K562 (cell line): ENCODE data around the gene GNG7. TPM values are rescaled to one million over a fixed set of nuclear protein-coding genes. Genes with fewer than 3 reads are reported as not detected.

Experiments used
- ATAC-seq: fragments of 200-7000 bp; cut with Tn5 transposase; 3 replicates; pipeline ENCODE4 v1.9.1; 2020; ENCODE audit warnings: moderate library complexity
- BruUV-seq: library from RNA; stranded (reverse); fragments of 400-500 nt; replicated peaks from 2 replicates; lab custom pipeline; 2021; lab: Mats Ljungman, UMichigan
- CTCF ChIA-PET: fragments of 300-600 bp; formaldehyde crosslinking; extraction: SDS; loops from one replicate; lab custom pipeline; 2021; ENCODE audit warnings: low intra/inter-chr PET ratio; lab: Yijun Ruan, JAX
- POLR2A ChIA-PET: fragments of 300-600, 350-650 bp; sonication (Branson Sonifier 250); formaldehyde crosslinking; extraction: SDS; loops from one replicate; lab custom pipeline; 2021; ENCODE audit warnings: antibody characterized with exemption, inconsistent platforms; lab: Yijun Ruan, JAX
- DNase-seq, 4 experiments: peaks; one replicate each; pipeline versions ENCODE4 v3.0.0 to v3.0.0-alpha.2; 2011 to 2018; ENCODE audit warnings: low spot score in 3 of 4, mixed read lengths in 3 of 4; ENCODE audit errors: extremely low read depth in 1 of 4
- FAIRE-seq: peaks from 2 replicates; lab custom pipeline; 2011; peaks lifted over from hg19 to GRCh38; lab: Jason Lieb, UNC
- H2AFZ ChIP-seq: 2 replicates; pipeline ENCODE4 v1.6.0; 2011; ENCODE audit warnings: low read depth, low read length, control low read depth, inconsistent platforms
- H3K27ac ChIP-seq: fragments of 200-600 bp; 3 replicates; pipeline ENCODE4 v1.8.0; 2011; ENCODE audit warnings: low read depth, mild to moderate bottlenecking, control low read depth, inconsistent platforms, low read length, moderate library complexity, mixed read lengths; ENCODE audit errors: extremely low read depth
- H3K27me3 ChIP-seq, 2 experiments: fragments of 300-600 bp in 1 of 2; 2 replicates in 1 of 2; 3 replicates in 1 of 2; pipeline versions ENCODE4 v1.6.0 to v1.8.0; 2011; ENCODE audit warnings: inconsistent platforms in 2 of 2, low read length in 2 of 2, mild to moderate bottlenecking in 1 of 2, mixed read lengths in 1 of 2, moderate library complexity in 1 of 2; ENCODE audit not compliant: control insufficient read depth in 2 of 2, insufficient read depth in 2 of 2
- H3K36me3 ChIP-seq: fragments of 300-600 bp; 3 replicates; pipeline ENCODE4 v1.8.0; 2011; ENCODE audit warnings: mild to moderate bottlenecking, low read length, inconsistent platforms; ENCODE audit not compliant: control insufficient read depth, insufficient read depth
- H3K4me1 ChIP-seq, 2 experiments: fragments of 200-600 bp in 1 of 2; replicated peaks in 1 of 2; 2 replicates in 1 of 2; 3 replicates in 1 of 2; pipeline versions ENCODE4 v1.5.1 to v1.8.0; 2011; ENCODE audit warnings: inconsistent platforms in 2 of 2, low read length in 2 of 2, mild to moderate bottlenecking in 1 of 2, mixed read lengths in 1 of 2, moderate library complexity in 1 of 2; ENCODE audit not compliant: control insufficient read depth in 2 of 2, insufficient read depth in 2 of 2
- H3K4me2 ChIP-seq: 2 replicates; pipeline ENCODE4 v1.6.1; 2011; ENCODE audit warnings: low read length, control low read depth, inconsistent platforms, mixed read lengths; ENCODE audit not compliant: insufficient read depth
- H3K4me3 ChIP-seq: fragments of 200-600 bp; sonication (generic), shearing (Covaris generic); 2 replicates; pipeline ENCODE4 v1.5.1; 2016; ENCODE audit warnings: control low read depth, inconsistent platforms
- H3K79me2 ChIP-seq: fragments of 200-600 bp; 3 replicates; pipeline ENCODE4 v1.8.0; 2011; ENCODE audit warnings: low read length, inconsistent platforms; ENCODE audit not compliant: control insufficient read depth, insufficient read depth
- H3K9ac ChIP-seq, 2 experiments: 2 replicates each; pipeline versions ENCODE4 v1.6.0 to v1.6.1; 2011; ENCODE audit warnings: low read depth in 2 of 2, low read length in 2 of 2, control low read depth in 1 of 2, inconsistent platforms in 1 of 2, mild to moderate bottlenecking in 1 of 2, mixed read lengths in 1 of 2; ENCODE audit not compliant: insufficient read depth in 1 of 2
- H3K9me1 ChIP-seq: one replicate; pipeline ENCODE4 v1.6.0; 2011; ENCODE audit warnings: inconsistent platforms, mild to moderate bottlenecking, low read length, moderate library complexity; ENCODE audit not compliant: control insufficient read depth, insufficient read depth
- H3K9me3 ChIP-seq: replicated peaks from 2 replicates; pipeline ENCODE4 v1.5.1; 2011; ENCODE audit warnings: low read depth, low read length, inconsistent platforms; ENCODE audit not compliant: control insufficient read depth, insufficient read depth
- H4K20me1 ChIP-seq: replicated peaks from 2 replicates; pipeline ENCODE4 v1.6.1; 2011; ENCODE audit warnings: low read length, inconsistent platforms, mixed read lengths; ENCODE audit not compliant: control insufficient read depth, insufficient read depth
- BCOR ChIP-seq: fragments of 450-650 bp; IDR thresholded peaks from 2 replicates; pipeline ENCODE4 v1.6.1; 2016
- MEIS2 ChIP-seq: fragments of 450-650 bp; IDR thresholded peaks from 2 replicates; pipeline ENCODE4 v1.6.1; 2014; ENCODE audit warnings: mild to moderate bottlenecking; ENCODE audit not compliant: partially characterized antibody
- NCOA4 ChIP-seq: fragments of 450-650 bp; IDR thresholded peaks from 2 replicates; pipeline ENCODE4 v1.6.1; 2018; ENCODE audit warnings: mild to moderate bottlenecking; ENCODE audit not compliant: partially characterized antibody
- NR4A1 ChIP-seq, 2 experiments: fragments of 250-450 bp in 1 of 2; fragments of 450-650 bp in 1 of 2; sonication (Bioruptor Pico) in 1 of 2; IDR thresholded peaks; 2 replicates each; pipeline versions ENCODE4 v1.4.0 to v1.6.1; 2016 to 2020; ENCODE audit warnings: mild to moderate bottlenecking in 2 of 2, missing compliant biosample characterization in 1 of 2, missing genetic modification characterization in 1 of 2, moderate library complexity in 1 of 2
- POLR2A ChIP-seq: fragments of 450-650 bp; conservative IDR thresholded peaks from 2 replicates; pipeline ENCODE4 v1.6.1; 2016
- PTTG1 ChIP-seq: fragments of 450-650 bp; IDR thresholded peaks from 2 replicates; pipeline ENCODE4 v1.6.1; 2016; ENCODE audit warnings: low read depth, mild to moderate bottlenecking, missing genetic modification characterization, missing compliant biosample characterization
- RBM25 ChIP-seq: fragments of 200-400 bp; formaldehyde crosslinking; IDR thresholded peaks from 2 replicates; pipeline ENCODE4 v1.6.1; 2018; ENCODE audit warnings: low read length, low read depth, moderate library complexity; ENCODE audit not compliant: severe bottlenecking
- RCOR1 ChIP-seq, 2 experiments: IDR thresholded peaks; 2 replicates each; pipeline ENCODE4 v1.6.1; 2012; ENCODE audit warnings: low read depth in 2 of 2, low read length in 2 of 2, borderline replicate concordance in 1 of 2, improper control_type of control experiment in 1 of 2
- WGBS: fragments of 100-300 bp; shearing (Covaris generic); methylation state at CpG from one replicate; pipeline ENCODE4 v1.1.6; 2016; ENCODE audit warnings: low coverage, mixed read lengths; ENCODE audit not compliant: insufficient coverage; ENCODE audit errors: missing lambda C conversion rate; 5-methylcytosine and 5-hydroxymethylcytosine counted together
- in situ Hi-C: fragments of 300-500 bp; cut with MboI; formaldehyde crosslinking; loops from 4 replicates; pipeline ENCODE4 v1.15.0; 2018; ENCODE audit warnings: inconsistent platforms, mixed read lengths
- intact Hi-C: fragments of 100-400 bp; cut with micrococcal nuclease; formaldehyde crosslinking; loops from 2 replicates; pipeline ENCODE4 v1.14.2; 2022
- polyA plus RNA-seq, 8 experiments: library from polyadenylated mRNA; depleted of rRNA in 4 of 8; stranded (reverse) in 5 of 8; unstranded in 3 of 8; fragments of >200 nt; fragmentation: Nextera tagmentation in 2 of 8; fragmentation: Illumina TruSeq in 1 of 8; extraction: Ambion mirVana in 2 of 8; extraction: Trizol in 1 of 8; gene quantifications; 2 replicates each; pipeline versions ENCODE4 v1.2.1 to v1.2.3, GENCODE V29; 2011 to 2014; ENCODE audit warnings: inconsistent platforms in 1 of 8, missing spikeins in 1 of 8
- total RNA-seq, 7 experiments: library from RNA; depleted of rRNA in 6 of 7; stranded (reverse); fragments of >200 nt in 6 of 7; fragmentation: Illumina TruSeq in 2 of 7; extraction: Trizol in 2 of 7; gene quantifications; 2 replicates each; pipeline versions ENCODE4 v1.2.1 to v1.2.3, GENCODE V29; 2011 to 2021; ENCODE audit warnings: low replicate concordance in 1 of 7
- TF ChIP-seq, protein P1 (sequence below): sonication (generic); formaldehyde crosslinking; IDR thresholded peaks from 2 replicates; pipeline ENCODE4 v1.8.1; 2023; ENCODE audit warnings: mild to moderate bottlenecking, missing genetic modification reagents
- TF ChIP-seq, protein P2 (sequence below): fragments of 450-650 bp; IDR thresholded peaks from 2 replicates; pipeline ENCODE4 v1.6.1; 2016; ENCODE audit warnings: mild to moderate bottlenecking

GNG7 gene
- total and polyA plus RNA-seq, 9 of the 15 experiments (the other 6 are each of a cell fraction or from before 2014, with no cell fraction given) = 0.01 to 0.20 (median 0.06) TPM; not detected in 1

DNA sequence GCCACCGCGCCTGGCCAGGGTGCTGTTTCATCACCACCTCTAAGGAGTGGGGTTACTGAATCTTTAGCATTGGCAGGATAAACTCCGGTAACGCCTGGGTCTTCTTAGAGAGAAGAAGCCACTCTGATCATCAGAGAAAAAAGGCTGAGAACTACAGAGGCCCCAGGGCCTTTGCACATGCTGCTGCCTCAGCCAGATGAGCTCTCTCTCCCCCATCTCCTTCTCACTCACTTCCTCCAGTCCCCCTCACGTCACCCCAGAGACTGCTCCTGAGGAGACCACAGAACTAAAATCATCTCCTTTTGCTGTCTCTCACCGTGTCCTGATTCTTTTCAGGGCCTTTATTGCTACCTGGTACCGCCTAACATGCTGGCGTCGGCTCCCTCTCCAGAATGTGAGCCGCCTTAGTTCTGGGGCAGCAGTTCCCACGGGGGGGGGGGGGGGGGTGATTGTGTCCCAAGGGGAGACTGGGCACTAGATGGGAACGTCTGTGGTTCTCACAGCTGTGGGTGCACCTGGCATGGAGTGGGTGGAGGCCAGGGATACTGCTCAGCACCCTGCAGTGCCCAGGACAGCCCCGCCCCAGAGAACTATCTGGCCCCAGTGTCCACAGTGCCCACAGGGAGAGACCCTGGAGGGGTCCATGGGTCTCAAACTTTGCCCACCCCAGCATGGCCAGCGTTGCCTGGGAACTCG is 23.8 kb upstream of the GNG7 start:
- H3K27ac ChIP-seq = no peak overlapping the region
- 51% methylated on average over 7 of the region's 15 CpGs for WGBS
- no peak overlapping the region for H3K4me3 ChIP-seq
- H3K9me3 ChIP-seq = no peaks in the 10 kb centered on the region
- TF ChIP-seq NCOA4 (no peak), MEIS2 (no peak), RCOR1 (IDR thresholded peaks at IDR 0.05; ENCODE audit: borderline replicate concordance in 1 of 2, low read depth in 2 of 2, low read length in 2 of 2) (0 out of 4 replicates have a peak, but pooled peaks of 1 of the 2 experiments have one; percentile 8), RBM25 (peak; percentile 86), POLR2A (no peak), PTTG1 (tag) (no peak), NR4A1 (CRISPR knock-in tag; IDR thresholded peaks at IDR 0.05) (no peak), NR4A1 (tag; IDR thresholded peaks at IDR 0.05) (no peak), BCOR (peak; percentile 62; the same call in 1 of the 2 replicates)
- TF ChIP-seq, protein P1, sequence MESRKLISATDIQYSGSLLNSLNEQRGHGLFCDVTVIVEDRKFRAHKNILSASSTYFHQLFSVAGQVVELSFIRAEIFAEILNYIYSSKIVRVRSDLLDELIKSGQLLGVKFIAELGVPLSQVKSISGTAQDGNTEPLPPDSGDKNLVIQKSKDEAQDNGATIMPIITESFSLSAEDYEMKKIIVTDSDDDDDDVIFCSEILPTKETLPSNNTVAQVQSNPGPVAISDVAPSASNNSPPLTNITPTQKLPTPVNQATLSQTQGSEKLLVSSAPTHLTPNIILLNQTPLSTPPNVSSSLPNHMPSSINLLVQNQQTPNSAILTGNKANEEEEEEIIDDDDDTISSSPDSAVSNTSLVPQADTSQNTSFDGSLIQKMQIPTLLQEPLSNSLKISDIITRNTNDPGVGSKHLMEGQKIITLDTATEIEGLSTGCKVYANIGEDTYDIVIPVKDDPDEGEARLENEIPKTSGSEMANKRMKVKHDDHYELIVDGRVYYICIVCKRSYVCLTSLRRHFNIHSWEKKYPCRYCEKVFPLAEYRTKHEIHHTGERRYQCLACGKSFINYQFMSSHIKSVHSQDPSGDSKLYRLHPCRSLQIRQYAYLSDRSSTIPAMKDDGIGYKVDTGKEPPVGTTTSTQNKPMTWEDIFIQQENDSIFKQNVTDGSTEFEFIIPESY (CRISPR knock-in tag) = 0 out of 2 replicates have a peak, but pooled peaks have one; percentile 18
- TF ChIP-seq, protein P2, sequence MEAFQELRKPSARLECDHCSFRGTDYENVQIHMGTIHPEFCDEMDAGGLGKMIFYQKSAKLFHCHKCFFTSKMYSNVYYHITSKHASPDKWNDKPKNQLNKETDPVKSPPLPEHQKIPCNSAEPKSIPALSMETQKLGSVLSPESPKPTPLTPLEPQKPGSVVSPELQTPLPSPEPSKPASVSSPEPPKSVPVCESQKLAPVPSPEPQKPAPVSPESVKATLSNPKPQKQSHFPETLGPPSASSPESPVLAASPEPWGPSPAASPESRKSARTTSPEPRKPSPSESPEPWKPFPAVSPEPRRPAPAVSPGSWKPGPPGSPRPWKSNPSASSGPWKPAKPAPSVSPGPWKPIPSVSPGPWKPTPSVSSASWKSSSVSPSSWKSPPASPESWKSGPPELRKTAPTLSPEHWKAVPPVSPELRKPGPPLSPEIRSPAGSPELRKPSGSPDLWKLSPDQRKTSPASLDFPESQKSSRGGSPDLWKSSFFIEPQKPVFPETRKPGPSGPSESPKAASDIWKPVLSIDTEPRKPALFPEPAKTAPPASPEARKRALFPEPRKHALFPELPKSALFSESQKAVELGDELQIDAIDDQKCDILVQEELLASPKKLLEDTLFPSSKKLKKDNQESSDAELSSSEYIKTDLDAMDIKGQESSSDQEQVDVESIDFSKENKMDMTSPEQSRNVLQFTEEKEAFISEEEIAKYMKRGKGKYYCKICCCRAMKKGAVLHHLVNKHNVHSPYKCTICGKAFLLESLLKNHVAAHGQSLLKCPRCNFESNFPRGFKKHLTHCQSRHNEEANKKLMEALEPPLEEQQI = no peak
- peaks cover 13% of the 10 kb centered on the region; the same call in 1 of the 2 replicates for H4K20me1 ChIP-seq
- in situ Hi-C loops = no loop called here
- no peak for ATAC-seq
- peaks cover 1% of the 10 kb centered on the region; the same call in 1 of the 3 replicates for H3K36me3 ChIP-seq
- H2AFZ ChIP-seq = no peak overlapping the region
- BruUV-seq = no TSS peak
- POLR2A ChIA-PET = interaction anchor here (0.6 to 4.5 kb wide), 4 partner anchors 8 to 496 kb away, joined by 3 to 21 read pairs (median 6); partner anchors contain the start of gene SLC39A3
- no peak overlapping the region for H3K4me2 ChIP-seq
- peaks cover 6% of the 10 kb centered on the region for H3K9me1 ChIP-seq
- H3K27me3 ChIP-seq = peaks cover 2 to 10% of the 10 kb centered on the region in 2 experiments; a peak in 2 of 5 replicates
- CTCF ChIA-PET = no interaction called here
- H3K4me1 ChIP-seq = peaks cover 17 to 67% of the 10 kb centered on the region in 2 experiments
- intact Hi-C loops = no loop called here
- H3K9ac ChIP-seq = peak overlapping the region in 1 of 2 experiments; percentile 24; a peak in 1 of 4 replicates
- no peak for FAIRE-seq
- DNase-seq = no peak
- no peaks in the 10 kb centered on the region for H3K79me2 ChIP-seq
